Immature natural killer cell (primary cell): ENCODE measurements around the gene GPX7. TPM values are rescaled to one million over a fixed set of nuclear protein-coding genes. Genes with fewer than 3 reads are reported as not detected.

ENCODE experiments used
- DNase-seq, 3 donors: peaks; one replicate each; pipeline ENCODE4 v3.0.0; 2022; ENCODE audit warnings: mixed read lengths in 1 of 3
- H3K27ac Mint-ChIP-seq, 6 donors: one replicate each; pipeline ENCODE4 v1.8.0; 2020; ENCODE audit warnings: mixed read lengths in 6 of 6, mild to moderate bottlenecking in 5 of 6, inconsistent platforms in 4 of 6, moderate library complexity in 3 of 6
- H3K27me3 Mint-ChIP-seq, 3 donors: one replicate each; pipeline ENCODE4 v1.8.0; 2020 to 2021; ENCODE audit warnings: low read depth in 3 of 3, mild to moderate bottlenecking in 3 of 3, mixed read lengths in 3 of 3, moderate library complexity in 3 of 3, inconsistent platforms in 1 of 3
- H3K36me3 Mint-ChIP-seq, 3 donors: one replicate each; pipeline ENCODE4 v1.8.0; 2020; ENCODE audit warnings: mixed read lengths in 3 of 3, inconsistent platforms in 2 of 3, mild to moderate bottlenecking in 2 of 3
- H3K4me1 Mint-ChIP-seq, 2 donors: one replicate each; pipeline ENCODE4 v1.8.0; 2020; ENCODE audit warnings: inconsistent platforms in 2 of 2, mild to moderate bottlenecking in 2 of 2, mixed read lengths in 2 of 2, moderate library complexity in 1 of 2
- H3K4me3 Mint-ChIP-seq, 5 donors: one replicate each; pipeline ENCODE4 v1.8.0; 2020; ENCODE audit warnings: mild to moderate bottlenecking in 5 of 5, mixed read lengths in 5 of 5, inconsistent platforms in 3 of 5, moderate library complexity in 3 of 5
- H3K9me3 Mint-ChIP-seq, 6 donors: one replicate each; pipeline ENCODE4 v1.8.0; 2020; ENCODE audit warnings: mild to moderate bottlenecking in 6 of 6, mixed read lengths in 6 of 6, inconsistent platforms in 4 of 6, moderate library complexity in 3 of 6
- polyA plus RNA-seq, 3 donors: library from polyadenylated mRNA; unstranded; fragments of 300-500 nt; fragmentation: Illumina TruSeq; gene quantifications; one replicate each; pipeline ENCODE4 v1.2.3, GENCODE V29; 2021

Gene GPX7
- 10 to 100 TPM; 31.2 to 35.6 (median 31.9) TPM for polyA plus RNA-seq

DNA sequence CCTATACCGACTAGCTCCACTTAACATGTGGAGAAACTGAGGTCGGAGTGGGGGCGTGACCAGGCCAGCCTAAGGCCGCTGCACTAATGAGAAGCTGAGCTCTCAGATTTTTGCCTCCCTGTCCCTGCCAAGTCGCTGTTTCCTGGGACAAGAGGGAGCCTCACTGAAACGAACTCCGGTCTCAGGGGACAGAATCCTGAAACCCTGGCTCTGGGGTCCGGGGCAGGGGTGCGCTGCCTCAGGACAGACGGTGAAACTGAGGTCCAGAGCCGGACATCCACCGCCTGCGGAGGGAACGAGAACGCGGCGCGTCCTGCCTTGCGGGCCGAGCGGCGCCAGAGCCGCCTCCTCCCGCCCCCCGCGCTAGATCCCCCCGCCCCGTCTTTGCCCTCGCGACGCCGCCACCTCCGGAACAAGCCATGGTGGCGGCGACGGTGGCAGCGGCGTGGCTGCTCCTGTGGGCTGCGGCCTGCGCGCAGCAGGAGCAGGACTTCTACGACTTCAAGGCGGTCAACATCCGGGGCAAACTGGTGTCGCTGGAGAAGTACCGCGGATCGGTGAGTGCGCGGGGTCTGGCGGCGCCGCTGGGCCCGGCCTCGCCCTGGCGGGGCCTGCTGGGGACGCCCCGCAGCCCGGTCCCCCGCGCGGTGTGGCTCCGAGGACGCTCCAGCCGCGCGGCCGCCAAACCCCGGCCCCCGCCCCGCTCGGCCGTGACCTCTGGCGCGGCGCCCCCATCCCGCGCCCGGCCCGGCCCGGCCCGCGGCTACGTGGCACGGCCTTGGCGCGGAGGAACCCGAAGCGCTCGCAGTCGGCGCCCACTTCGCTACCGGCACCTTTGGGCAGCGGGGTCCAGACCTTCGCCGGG lies at the start of gene GPX7:
TSS of gene GPX7 (plus strand) at position 381 of the 865 bp plus-strand sequence. CDS start at position 420, 39 bp downstream.
- H3K36me3 Mint-ChIP-seq, result peaks cover 4 to 7% (median 4%) of the 10 kb centered on the region in 3 donors
- peak within 1 kb of the TSS; percentile 85 to 94 (median 92) for H3K27ac Mint-ChIP-seq
- no peaks in the 10 kb centered on the region for H3K9me3 Mint-ChIP-seq
- DNase-seq, result peak; percentile 74 to 79 (median 78)
- H3K4me3 Mint-ChIP-seq, result peak within 1 kb of the TSS; percentile 87 to 92 (median 89)
- peaks cover 60% of the 10 kb centered on the region in 2 donors for H3K4me1 Mint-ChIP-seq
- H3K27me3 Mint-ChIP-seq, result peaks cover 5 to 7% (median 5%) of the 10 kb centered on the region in 3 donors

DNA sequence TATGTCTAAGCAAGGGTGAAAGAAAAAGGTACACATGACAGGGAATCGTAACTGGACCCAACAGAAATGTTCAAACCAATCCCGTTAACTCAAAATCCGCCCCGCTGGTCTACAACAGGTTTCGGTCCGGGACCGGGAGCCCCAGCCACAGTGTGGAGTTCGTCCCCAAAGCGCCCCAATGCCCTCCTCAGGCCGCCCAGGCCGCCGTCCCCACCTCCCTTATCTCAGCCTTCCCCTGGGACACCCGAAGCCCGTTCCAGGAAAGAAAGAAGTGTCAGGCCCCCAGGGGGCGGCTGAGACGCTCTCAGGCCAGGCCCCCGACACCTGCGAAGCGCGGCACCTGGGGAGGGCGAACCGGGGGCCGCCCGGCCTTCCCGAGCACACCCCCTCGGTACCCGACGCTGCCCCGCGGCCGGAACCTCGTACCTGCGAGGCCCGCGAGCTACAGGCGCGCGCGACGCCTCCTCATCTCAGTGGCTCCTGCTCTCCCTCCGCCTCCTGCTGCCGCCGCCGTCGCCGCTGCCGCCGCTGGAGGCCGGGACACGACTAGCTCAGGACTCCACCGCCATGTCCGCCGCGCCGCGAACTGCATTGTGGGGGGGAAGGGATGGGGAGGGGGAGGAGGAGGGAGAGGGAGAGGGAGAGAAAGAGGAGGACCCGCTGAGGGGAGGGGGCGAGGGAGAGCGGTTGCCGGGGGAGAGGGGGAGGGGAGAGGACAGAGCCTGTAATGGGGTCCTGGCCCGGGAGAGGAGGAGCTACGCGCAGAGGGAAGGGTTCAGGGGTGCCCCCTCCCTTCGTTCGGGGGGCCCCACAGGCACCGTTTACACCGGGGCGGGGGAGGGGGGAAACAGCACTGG lies 49.4 kb upstream of the GPX7 start, which contains the start of gene TUT4:
TSS of gene TUT4 (minus strand) at position 588 of the 857 bp plus-strand sequence. CDS start 26,812 bp downstream, outside the sequence.
- H3K9me3 Mint-ChIP-seq, result no peaks in the 10 kb centered on the region
- peak within 1 kb of the TSS in 4 of 5 donors; percentile 69 to 81 (median 74) for H3K4me3 Mint-ChIP-seq
- peaks cover 22 to 36% of the 10 kb centered on the region in 2 donors for H3K4me1 Mint-ChIP-seq
- H3K27ac Mint-ChIP-seq, result peak within 1 kb of the TSS; percentile 44 to 90 (median 82)
- peaks cover 0 to 5% (median 3%) of the 10 kb centered on the region in 3 donors for H3K27me3 Mint-ChIP-seq
- H3K36me3 Mint-ChIP-seq, result no peaks in the 10 kb centered on the region
- peak; percentile 65 to 72 (median 69) for DNase-seq

DNA sequence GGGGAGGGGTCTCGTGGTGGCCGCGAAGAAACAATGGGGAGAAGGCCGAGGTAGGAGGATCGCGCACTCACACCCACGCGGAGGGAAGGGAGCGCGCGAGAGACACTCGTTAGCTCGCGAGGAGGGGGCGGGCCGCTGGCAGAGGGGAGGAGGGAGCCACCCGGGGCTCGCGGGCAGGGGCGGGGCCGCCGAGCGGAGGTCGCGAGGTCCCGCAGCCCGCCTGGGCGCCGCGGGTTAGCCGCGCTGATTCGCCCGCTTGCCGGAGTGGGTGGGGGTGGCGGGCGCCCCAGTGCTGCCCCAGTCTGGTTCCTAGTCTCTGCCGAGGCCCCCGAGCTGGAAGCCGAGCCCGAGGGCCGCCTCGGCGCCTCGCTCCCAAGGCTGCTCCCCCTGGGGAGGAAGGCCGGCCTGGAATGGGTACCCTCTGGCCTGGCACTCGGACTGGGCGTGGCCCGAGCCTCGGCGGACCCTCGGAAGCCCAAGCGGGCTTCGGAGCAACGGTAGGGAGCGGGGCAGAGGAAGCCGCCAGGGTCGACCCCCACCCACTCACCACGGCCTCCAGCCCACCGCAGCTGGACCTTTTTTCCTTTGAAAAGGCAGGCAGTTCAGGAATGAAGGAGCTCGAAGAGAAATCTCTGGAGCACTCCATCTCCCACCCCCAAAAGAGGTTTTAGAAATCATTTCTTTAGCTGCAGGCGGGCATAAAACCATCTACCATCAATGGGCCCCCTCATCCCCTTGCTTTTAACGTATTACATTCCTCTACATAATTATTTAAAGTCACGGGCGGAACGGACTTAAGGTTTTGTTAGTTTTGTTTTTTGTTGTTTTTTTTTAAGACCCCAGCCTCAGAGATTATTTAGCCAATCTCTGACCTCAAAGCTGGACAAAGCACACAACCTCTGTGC lies 48.6 kb upstream of the GPX7 start:
- no peaks in the 10 kb centered on the region for H3K9me3 Mint-ChIP-seq
- peaks cover 0 to 5% (median 3%) of the 10 kb centered on the region in 3 donors for H3K27me3 Mint-ChIP-seq
- peak overlapping the region; percentile 44 to 90 (median 82) for H3K27ac Mint-ChIP-seq
- H3K4me1 Mint-ChIP-seq, result peaks cover 20 to 31% of the 10 kb centered on the region in 2 donors
- DNase-seq, result peak; percentile 90 to 93 (median 91)
- H3K36me3 Mint-ChIP-seq, result no peaks in the 10 kb centered on the region
- peak overlapping the region in 4 of 5 donors; percentile 69 to 81 (median 74) for H3K4me3 Mint-ChIP-seq

- Mint-ChIP-seq H3K4me3 (peak overlapping the region in 4 of 5 donors; percentile 69 to 81 (median 74)), H3K9me3 (no peaks in the 10 kb centered on the region), H3K36me3 (peaks cover 0 to 4% (median 0%) of the 10 kb centered on the region in 3 donors), H3K27ac (peak overlapping the region; percentile 44 to 90 (median 82)), H3K27me3 (peaks cover 0 to 4% (median 3%) of the 10 kb centered on the region in 3 donors), H3K4me1 (peaks cover 15 to 24% of the 10 kb centered on the region in 2 donors)
- DNase-seq, result no peak
These were observed 47.9 kb upstream of the GPX7 start for GRCh38 chr1:52554267-52554640.

- no peak for DNase-seq
- peaks cover 12 to 19% of the 10 kb centered on the region in 2 donors for H3K4me1 Mint-ChIP-seq
- H3K9me3 Mint-ChIP-seq, result no peaks in the 10 kb centered on the region
- peak overlapping the region in 4 of 5 donors; percentile 69 to 81 (median 74) for H3K4me3 Mint-ChIP-seq
- H3K36me3 Mint-ChIP-seq, result peaks cover 0 to 4% (median 0%) of the 10 kb centered on the region in 3 donors
- H3K27ac Mint-ChIP-seq, result peak overlapping the region; percentile 44 to 90 (median 82)
- H3K27me3 Mint-ChIP-seq, result peaks cover 0 to 3% (median 3%) of the 10 kb centered on the region in 3 donors
These were observed 47.4 kb upstream of the GPX7 start for GRCh38 chr1:52554756-52555155.

DNA sequence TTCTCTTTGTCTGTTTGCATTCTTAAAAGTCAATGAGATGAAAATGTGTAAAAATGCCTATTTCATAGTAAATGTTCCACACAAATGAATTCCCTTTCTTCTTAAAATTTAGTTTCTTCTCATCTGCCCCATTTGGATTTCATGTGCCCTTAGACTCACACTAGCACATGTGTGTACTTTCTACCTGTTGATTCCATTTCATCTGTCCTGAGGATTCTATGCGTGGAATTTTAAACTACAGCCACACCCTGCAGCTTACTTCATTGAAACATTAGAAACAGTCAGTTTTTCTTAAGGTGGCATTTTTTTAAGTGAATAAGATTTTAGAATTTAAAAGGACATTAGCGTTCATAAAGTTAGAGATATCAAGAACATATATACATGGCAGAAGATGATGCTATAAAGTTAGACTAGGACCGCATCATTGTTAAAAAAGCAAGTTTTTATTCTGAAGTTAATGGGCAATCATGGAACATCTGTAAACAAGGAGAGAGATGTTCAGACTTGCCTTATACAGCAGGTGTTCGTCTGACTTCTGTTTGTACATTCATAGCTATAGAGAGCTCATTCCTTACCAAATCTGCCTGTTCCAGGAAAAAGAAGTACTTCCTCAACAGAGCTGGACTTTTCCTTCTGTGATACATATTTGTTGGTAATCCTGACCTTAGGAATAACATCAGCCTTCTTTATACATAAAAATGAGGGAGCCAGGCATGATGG lies 45.4 kb upstream of the GPX7 start:
- Mint-ChIP-seq H3K27ac (no peak overlapping the region), H3K27me3 (peaks cover 0 to 3% (median 3%) of the 10 kb centered on the region in 3 donors), H3K4me3 (no peak overlapping the region), H3K36me3 (peaks cover under 1 to 6% (median 4%) of the 10 kb centered on the region in 3 donors), H3K9me3 (no peaks in the 10 kb centered on the region), H3K4me1 (peaks cover 6 to 11% of the 10 kb centered on the region in 2 donors)
- no peak for DNase-seq

- no peak for DNase-seq
- peaks cover 5 to 8% of the 10 kb centered on the region in 2 donors for H3K4me1 Mint-ChIP-seq
- H3K9me3 Mint-ChIP-seq, result no peaks in the 10 kb centered on the region
- peaks cover 4 to 10% (median 8%) of the 10 kb centered on the region in 3 donors for H3K36me3 Mint-ChIP-seq
- H3K27ac Mint-ChIP-seq, result no peak overlapping the region
- H3K27me3 Mint-ChIP-seq, result no peaks in the 10 kb centered on the region
- no peak overlapping the region for H3K4me3 Mint-ChIP-seq
These were observed 43.2 kb upstream of the GPX7 start for GRCh38 chr1:52558941-52559340.

- DNase-seq, result no peak
- H3K4me1 Mint-ChIP-seq, result no peaks in the 10 kb centered on the region
- H3K27me3 Mint-ChIP-seq, result no peaks in the 10 kb centered on the region
- peaks cover 4 to 13% (median 8%) of the 10 kb centered on the region in 3 donors for H3K36me3 Mint-ChIP-seq
- H3K4me3 Mint-ChIP-seq, result no peak overlapping the region
- no peak overlapping the region for H3K27ac Mint-ChIP-seq
- H3K9me3 Mint-ChIP-seq, result no peaks in the 10 kb centered on the region
These were observed 42.3 kb upstream of the GPX7 start for GRCh38 chr1:52559875-52560274.

GRCh38 chr1:52562766-52563165 lies 39.4 kb upstream of the GPX7 start:
- Mint-ChIP-seq H3K9me3 (no peaks in the 10 kb centered on the region), H3K36me3 (peaks cover 4 to 13% (median 8%) of the 10 kb centered on the region in 3 donors)

DNA sequence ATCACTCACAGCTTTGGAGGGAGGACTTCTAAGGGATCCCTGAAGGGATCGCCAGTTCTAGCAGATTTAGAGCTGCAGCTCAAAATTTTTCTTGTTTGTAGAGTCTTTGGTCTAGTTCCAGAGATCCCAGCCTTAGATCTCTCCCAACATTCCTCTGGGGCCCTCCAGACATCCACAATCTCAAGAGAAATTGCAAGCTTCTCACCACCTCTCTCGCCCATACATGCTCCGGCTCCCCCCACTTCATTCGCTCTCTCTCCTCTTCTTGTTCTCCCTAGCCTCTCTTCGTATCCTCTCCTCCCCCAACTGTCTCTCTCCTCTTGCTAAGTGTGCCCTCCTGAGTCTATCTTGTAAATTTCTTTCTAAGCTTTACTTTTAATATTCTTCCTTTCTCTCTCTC lies 34.2 kb upstream of the GPX7 start:
- no peaks in the 10 kb centered on the region for H3K9me3 Mint-ChIP-seq
- H3K4me1 Mint-ChIP-seq, result peaks cover 6 to 8% of the 10 kb centered on the region in 2 donors
- H3K4me3 Mint-ChIP-seq, result no peak overlapping the region
- no peaks in the 10 kb centered on the region for H3K27me3 Mint-ChIP-seq
- no peak for DNase-seq
- peaks cover 0 to 10% (median 0%) of the 10 kb centered on the region in 3 donors for H3K36me3 Mint-ChIP-seq
- no peak overlapping the region for H3K27ac Mint-ChIP-seq

More at GRCh38 chr1:52562766-52563165, 39.4 kb upstream of the GPX7 start:
- Mint-ChIP-seq H3K27ac (no peak overlapping the region), H3K4me1 (no peaks in the 10 kb centered on the region), H3K27me3 (no peaks in the 10 kb centered on the region), H3K4me3 (no peak overlapping the region)
- DNase-seq, result no peak

DNA sequence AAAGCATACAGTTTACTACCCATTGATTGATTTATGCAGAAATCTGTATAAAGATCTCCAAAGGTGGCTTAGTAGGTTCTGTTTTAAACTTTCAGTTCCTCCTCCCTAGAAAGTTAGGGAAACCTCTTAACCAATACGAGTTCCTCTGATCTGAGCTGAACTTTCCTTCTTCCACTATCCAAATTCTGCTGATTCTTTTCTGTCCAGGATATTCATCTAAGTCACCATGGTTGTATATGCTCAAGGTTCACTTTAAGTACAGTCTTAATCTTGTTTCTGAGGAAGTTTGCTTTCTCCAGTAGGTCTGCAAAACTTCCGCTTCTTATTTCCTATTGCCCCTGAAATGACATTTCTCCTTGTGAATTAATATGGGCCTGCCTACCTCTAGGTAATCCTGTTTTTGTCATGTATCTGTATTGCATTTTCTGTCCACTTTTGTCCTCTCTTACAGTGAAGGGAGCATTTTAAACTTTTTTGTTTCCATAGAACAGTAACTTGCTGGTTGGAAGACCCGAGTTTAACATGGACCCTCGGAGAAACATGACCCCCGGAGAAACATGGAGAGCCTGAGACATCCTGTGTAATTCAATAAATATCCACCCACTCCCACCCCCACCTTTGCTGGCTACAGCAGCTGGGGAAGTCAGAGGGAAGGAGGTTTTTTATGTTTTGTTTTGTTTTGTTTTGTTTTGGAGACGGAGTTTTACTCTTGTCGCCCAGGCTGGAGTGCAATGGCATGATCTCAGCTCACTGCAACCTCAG lies 32.5 kb upstream of the GPX7 start:
- DNase-seq, result no peak
- H3K36me3 Mint-ChIP-seq, result peaks cover 0 to 5% (median 0%) of the 10 kb centered on the region in 3 donors
- H3K4me1 Mint-ChIP-seq, result peaks cover 9 to 12% of the 10 kb centered on the region in 2 donors
- no peaks in the 10 kb centered on the region for H3K27me3 Mint-ChIP-seq
- H3K4me3 Mint-ChIP-seq, result no peak overlapping the region
- H3K27ac Mint-ChIP-seq, result peak overlapping the region in 1 of 6 donors; percentile 13
- H3K9me3 Mint-ChIP-seq, result no peaks in the 10 kb centered on the region
